GM23338 (cell line): ENCODE measurements around the gene CARD6. TPM values are rescaled to one million over a fixed set of nuclear protein-coding genes. Genes with fewer than 3 reads are reported as not detected.

Source experiments
- ATAC-seq: fragments of 200-7000 bp; cut with Tn5 transposase; 3 replicates; pipeline ENCODE4 v1.9.1; 2020
- DNase-seq: peaks from one replicate; pipeline ENCODE4 v3.0.0-alpha.2; 2015; ENCODE audit warnings: low spot score
- H2AFZ ChIP-seq: fragments of 200-600 bp; sonication (generic); 2 replicates; pipeline ENCODE4 v1.8.0; 2016; ENCODE audit warnings: antibody characterized with exemption, mild to moderate bottlenecking, moderate library complexity
- H3F3A ChIP-seq: fragments of 200-600 bp; sonication (generic); replicated peaks from 2 replicates; pipeline ENCODE4 v1.8.0; 2017; ENCODE audit warnings: antibody characterized with exemption, mixed run types, low read depth
- H3K27ac ChIP-seq: fragments of 200-600 bp; sonication (generic); 2 replicates; pipeline ENCODE4 v1.6.1; 2016; ENCODE audit warnings: low read depth
- H3K27me3 ChIP-seq: fragments of 200-600 bp; sonication (generic); 2 replicates; pipeline ENCODE4 v1.8.0; 2016; ENCODE audit warnings: mild to moderate bottlenecking, mixed run types, moderate library complexity; ENCODE audit not compliant: insufficient read depth
- H3K36me3 ChIP-seq: fragments of 200-600 bp; sonication (generic); 2 replicates; pipeline ENCODE4 v1.8.0; 2016; ENCODE audit warnings: mild to moderate bottlenecking; ENCODE audit not compliant: insufficient read depth
- H3K4me1 ChIP-seq: fragments of 200-600 bp; sonication (generic); 2 replicates; pipeline ENCODE4 v1.8.0; 2016; ENCODE audit warnings: mild to moderate bottlenecking, moderate library complexity; ENCODE audit not compliant: insufficient read depth
- H3K4me2 ChIP-seq: fragments of 200-600 bp; sonication (generic); 2 replicates; pipeline ENCODE4 v1.7.1; 2017; ENCODE audit warnings: mixed run types
- H3K4me3 ChIP-seq: fragments of 200-600 bp; sonication (generic); 2 replicates; pipeline ENCODE4 v1.6.1; 2016; ENCODE audit warnings: mixed run types
- H3K79me2 ChIP-seq: fragments of 200-600 bp; sonication (generic); replicated peaks from 2 replicates; pipeline ENCODE4 v1.8.0; 2017; ENCODE audit warnings: mild to moderate bottlenecking; ENCODE audit not compliant: insufficient read depth
- H3K9me2 ChIP-seq: fragments of 200-600 bp; sonication (generic); 2 replicates; pipeline ENCODE4 v1.8.0; 2017; ENCODE audit not compliant: insufficient read depth
- H4K20me1 ChIP-seq: fragments of 200-600 bp; sonication (generic); replicated peaks from 2 replicates; pipeline ENCODE4 v1.8.0; 2017; ENCODE audit warnings: mild to moderate bottlenecking; ENCODE audit not compliant: insufficient read depth
- H3K27ac Mint-ChIP-seq: 2 replicates; pipeline ENCODE4 v1.8.0; 2020; ENCODE audit warnings: inconsistent platforms, mild to moderate bottlenecking, moderate library complexity, mixed read lengths
- H3K27me3 Mint-ChIP-seq: 3 replicates; pipeline ENCODE4 v1.8.0; 2022; ENCODE audit warnings: low read depth, mild to moderate bottlenecking, moderate library complexity, mixed read lengths, inconsistent platforms; ENCODE audit not compliant: insufficient read depth, poor library complexity
- H3K36me3 Mint-ChIP-seq: 3 replicates; pipeline ENCODE4 v1.8.0; 2021; ENCODE audit warnings: low read depth, mild to moderate bottlenecking, inconsistent platforms, moderate library complexity, mixed read lengths
- H3K4me1 Mint-ChIP-seq: 3 replicates; pipeline ENCODE4 v1.8.0; 2020; ENCODE audit warnings: mild to moderate bottlenecking, inconsistent platforms, mixed read lengths
- H3K4me3 Mint-ChIP-seq: 3 replicates; pipeline ENCODE4 v1.8.0; 2021; ENCODE audit warnings: moderate library complexity, mild to moderate bottlenecking, inconsistent platforms, mixed read lengths
- H3K9me3 Mint-ChIP-seq: 3 replicates; pipeline ENCODE4 v1.8.0; 2020; ENCODE audit warnings: moderate library complexity, mild to moderate bottlenecking, inconsistent platforms, mixed read lengths
- CREB1 ChIP-seq: fragments of 250-450 bp; sonication (Bioruptor Pico); IDR thresholded peaks from 2 replicates; pipeline ENCODE4 v1.5.0; 2020; ENCODE audit warnings: low read depth, mild to moderate bottlenecking, moderate library complexity
- EZH2 ChIP-seq: fragments of 200-600 bp; sonication (generic); IDR thresholded peaks from one replicate; pipeline ENCODE4 v1.8.0; 2017; ENCODE audit warnings: antibody characterized with exemption, mild to moderate bottlenecking, low read depth; ENCODE audit not compliant: unreplicated experiment
- EZH2phosphoT487 ChIP-seq: fragments of 200-600 bp; sonication (generic); IDR thresholded peaks from one replicate; pipeline ENCODE4 v1.8.1; 2018; ENCODE audit warnings: antibody characterized with exemption; ENCODE audit not compliant: unreplicated experiment
- JUNB ChIP-seq: IDR thresholded peaks from one replicate; pipeline ENCODE4 v1.6.1; 2016; ENCODE audit warnings: antibody characterized with exemption; ENCODE audit not compliant: unreplicated experiment
- NANOG ChIP-seq: IDR thresholded peaks from 2 replicates; pipeline ENCODE4 v1.6.1; 2016; ENCODE audit warnings: antibody characterized with exemption, borderline replicate concordance
- POLR2AphosphoS5 ChIP-seq: IDR thresholded peaks from 2 replicates; pipeline ENCODE4 v1.6.1; 2016; ENCODE audit warnings: antibody characterized with exemption, low read depth
- STAT1 ChIP-seq: IDR thresholded peaks from one replicate; pipeline ENCODE4 v1.6.1; 2016; ENCODE audit warnings: antibody characterized with exemption; ENCODE audit not compliant: unreplicated experiment
- ZNF114 ChIP-seq: fragments of 250-450 bp; sonication (Bioruptor Pico); IDR thresholded peaks from 2 replicates; pipeline ENCODE4 v1.5.0; 2020; ENCODE audit warnings: mild to moderate bottlenecking, moderate library complexity
- ZNF331 ChIP-seq: fragments of 250-450 bp; sonication (Bioruptor Pico); IDR thresholded peaks from 2 replicates; pipeline ENCODE4 v1.5.0; 2020; ENCODE audit warnings: low read depth, mild to moderate bottlenecking, moderate library complexity
- polyA plus RNA-seq: library from polyadenylated mRNA; unstranded; fragments of >200 nt; fragmentation: Nextera tagmentation; extraction: Ambion mirVana; gene quantifications from 2 replicates; pipeline ENCODE4 v1.2.1, GENCODE V29; 2016
- total RNA-seq: library from RNA; depleted of rRNA; stranded (reverse); fragments of >200 nt; shearing (Covaris generic); gene quantifications from 2 replicates; pipeline ENCODE4 v1.2.3, GENCODE V29; 2014
- TF ChIP-seq, protein P1 (sequence below): fragments of 250-450 bp; sonication (Bioruptor Pico); IDR thresholded peaks from 2 replicates; pipeline ENCODE4 v1.5.0; 2020; ENCODE audit warnings: mild to moderate bottlenecking, moderate library complexity
- TF ChIP-seq, protein P2 (sequence below), 2 experiments: fragments of 200-600 bp in 1 of 2; sonication (generic) in 1 of 2; conservative IDR thresholded peaks; 2 replicates each; pipeline versions ENCODE4 v1.5.1 to v1.6.1; 2016 to 2017; ENCODE audit warnings: antibody characterized with exemption in 2 of 2, low read depth in 2 of 2, mild to moderate bottlenecking in 2 of 2, moderate library complexity in 1 of 2
- TF ChIP-seq, protein P3 (sequence below): IDR thresholded peaks from one replicate; pipeline ENCODE4 v1.6.1; 2018; ENCODE audit warnings: antibody characterized with exemption; ENCODE audit not compliant: unreplicated experiment
- TF ChIP-seq, protein P4 (sequence below): IDR thresholded peaks from 2 replicates; pipeline ENCODE4 v1.6.1; 2016; ENCODE audit warnings: antibody characterized with exemption

The CARD6 gene
- total and polyA plus RNA-seq, 2 experiments from 2014 or later = 0.32 to 0.45 TPM

DNA sequence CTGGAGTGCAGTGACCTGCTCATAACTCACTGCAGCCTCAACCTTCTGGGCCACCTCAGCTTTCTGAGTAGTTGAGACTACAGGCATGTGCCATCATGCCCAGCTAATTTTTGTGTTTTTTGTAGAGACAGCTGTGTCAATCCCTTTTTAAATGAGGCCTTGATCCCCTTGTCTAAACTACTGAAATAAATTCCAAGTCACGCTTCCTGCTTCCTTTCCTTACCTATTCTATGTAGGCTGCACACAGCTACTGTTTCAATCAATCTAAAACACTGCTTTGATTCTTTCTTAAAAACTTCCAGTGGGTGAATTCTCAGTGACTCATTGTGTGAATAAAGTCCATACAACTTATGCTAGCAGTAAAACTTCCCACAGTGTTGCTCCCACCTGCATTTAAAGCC is 65.2 kb downstream of the CARD6 start:
- H3K4me1 Mint-ChIP-seq = peaks cover 16% of the 10 kb centered on the region
- H3F3A ChIP-seq = no peaks in the 10 kb centered on the region
- H3K36me3 ChIP-seq = no peaks in the 10 kb centered on the region
- no peak overlapping the region for H3K4me2 ChIP-seq
- 0 out of 2 replicates have a peak, but pooled peaks cover 5% of the 10 kb centered on the region for H3K4me1 ChIP-seq
- no peak overlapping the region for H3K4me3 Mint-ChIP-seq
- H3K9me2 ChIP-seq = 0 out of 2 replicates have a peak, but pooled peaks cover 2% of the 10 kb centered on the region
- H3K27ac ChIP-seq = no peak overlapping the region
- no peaks in the 10 kb centered on the region for H3K79me2 ChIP-seq
- H3K9me3 Mint-ChIP-seq = no peaks in the 10 kb centered on the region
- H3K4me3 ChIP-seq = no peak overlapping the region
- H4K20me1 ChIP-seq = no peaks in the 10 kb centered on the region
- DNase-seq (no peak), ATAC-seq (no peak)
- no peaks in the 10 kb centered on the region for H3K27me3 ChIP-seq
- H3K27me3 Mint-ChIP-seq = no peaks in the 10 kb centered on the region
- no peak overlapping the region for H3K27ac Mint-ChIP-seq
- no peak overlapping the region for H2AFZ ChIP-seq
- TF ChIP-seq EZH2phosphoT487 (no peak), POLR2AphosphoS5 (no peak), ZNF331 (no peak), STAT1 (no peak), NANOG (no peak), JUNB (no peak), CREB1 (CRISPR knock-in tag) (no peak), EZH2 (no peak), ZNF114 (no peak)
- TF ChIP-seq, protein P1, sequence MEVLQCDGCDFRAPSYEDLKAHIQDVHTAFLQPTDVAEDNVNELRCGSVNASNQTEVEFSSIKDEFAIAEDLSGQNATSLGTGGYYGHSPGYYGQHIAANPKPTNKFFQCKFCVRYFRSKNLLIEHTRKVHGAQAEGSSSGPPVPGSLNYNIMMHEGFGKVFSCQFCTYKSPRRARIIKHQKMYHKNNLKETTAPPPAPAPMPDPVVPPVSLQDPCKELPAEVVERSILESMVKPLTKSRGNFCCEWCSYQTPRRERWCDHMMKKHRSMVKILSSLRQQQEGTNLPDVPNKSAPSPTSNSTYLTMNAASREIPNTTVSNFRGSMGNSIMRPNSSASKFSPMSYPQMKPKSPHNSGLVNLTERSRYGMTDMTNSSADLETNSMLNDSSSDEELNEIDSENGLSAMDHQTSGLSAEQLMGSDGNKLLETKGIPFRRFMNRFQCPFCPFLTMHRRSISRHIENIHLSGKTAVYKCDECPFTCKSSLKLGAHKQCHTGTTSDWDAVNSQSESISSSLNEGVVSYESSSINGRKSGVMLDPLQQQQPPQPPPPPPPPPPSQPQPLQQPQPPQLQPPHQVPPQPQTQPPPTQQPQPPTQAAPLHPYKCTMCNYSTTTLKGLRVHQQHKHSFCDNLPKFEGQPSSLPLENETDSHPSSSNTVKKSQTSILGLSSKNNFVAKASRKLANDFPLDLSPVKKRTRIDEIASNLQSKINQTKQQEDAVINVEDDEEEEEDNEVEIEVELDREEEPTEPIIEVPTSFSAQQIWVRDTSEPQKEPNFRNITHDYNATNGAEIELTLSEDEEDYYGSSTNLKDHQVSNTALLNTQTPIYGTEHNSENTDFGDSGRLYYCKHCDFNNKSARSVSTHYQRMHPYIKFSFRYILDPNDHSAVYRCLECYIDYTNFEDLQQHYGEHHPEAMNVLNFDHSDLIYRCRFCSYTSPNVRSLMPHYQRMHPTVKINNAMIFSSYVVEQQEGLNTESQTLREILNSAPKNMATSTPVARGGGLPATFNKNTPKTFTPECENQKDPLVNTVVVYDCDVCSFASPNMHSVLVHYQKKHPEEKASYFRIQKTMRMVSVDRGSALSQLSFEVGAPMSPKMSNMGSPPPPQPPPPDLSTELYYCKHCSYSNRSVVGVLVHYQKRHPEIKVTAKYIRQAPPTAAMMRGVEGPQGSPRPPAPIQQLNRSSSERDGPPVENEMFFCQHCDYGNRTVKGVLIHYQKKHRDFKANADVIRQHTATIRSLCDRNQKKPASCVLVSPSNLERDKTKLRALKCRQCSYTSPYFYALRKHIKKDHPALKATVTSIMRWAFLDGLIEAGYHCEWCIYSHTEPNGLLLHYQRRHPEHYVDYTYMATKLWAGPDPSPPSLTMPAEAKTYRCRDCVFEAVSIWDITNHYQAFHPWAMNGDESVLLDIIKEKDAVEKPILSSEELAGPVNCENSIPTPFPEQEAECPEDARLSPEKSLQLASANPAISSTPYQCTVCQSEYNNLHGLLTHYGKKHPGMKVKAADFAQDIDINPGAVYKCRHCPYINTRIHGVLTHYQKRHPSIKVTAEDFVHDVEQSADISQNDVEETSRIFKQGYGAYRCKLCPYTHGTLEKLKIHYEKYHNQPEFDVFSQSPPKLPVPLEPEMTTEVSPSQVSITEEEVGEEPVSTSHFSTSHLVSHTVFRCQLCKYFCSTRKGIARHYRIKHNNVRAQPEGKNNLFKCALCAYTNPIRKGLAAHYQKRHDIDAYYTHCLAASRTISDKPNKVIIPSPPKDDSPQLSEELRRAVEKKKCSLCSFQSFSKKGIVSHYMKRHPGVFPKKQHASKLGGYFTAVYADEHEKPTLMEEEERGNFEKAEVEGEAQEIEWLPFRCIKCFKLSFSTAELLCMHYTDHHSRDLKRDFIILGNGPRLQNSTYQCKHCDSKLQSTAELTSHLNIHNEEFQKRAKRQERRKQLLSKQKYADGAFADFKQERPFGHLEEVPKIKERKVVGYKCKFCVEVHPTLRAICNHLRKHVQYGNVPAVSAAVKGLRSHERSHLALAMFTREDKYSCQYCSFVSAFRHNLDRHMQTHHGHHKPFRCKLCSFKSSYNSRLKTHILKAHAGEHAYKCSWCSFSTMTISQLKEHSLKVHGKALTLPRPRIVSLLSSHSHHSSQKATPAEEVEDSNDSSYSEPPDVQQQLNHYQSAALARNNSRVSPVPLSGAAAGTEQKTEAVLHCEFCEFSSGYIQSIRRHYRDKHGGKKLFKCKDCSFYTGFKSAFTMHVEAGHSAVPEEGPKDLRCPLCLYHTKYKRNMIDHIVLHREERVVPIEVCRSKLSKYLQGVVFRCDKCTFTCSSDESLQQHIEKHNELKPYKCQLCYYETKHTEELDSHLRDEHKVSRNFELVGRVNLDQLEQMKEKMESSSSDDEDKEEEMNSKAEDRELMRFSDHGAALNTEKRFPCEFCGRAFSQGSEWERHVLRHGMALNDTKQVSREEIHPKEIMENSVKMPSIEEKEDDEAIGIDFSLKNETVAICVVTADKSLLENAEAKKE (CRISPR knock-in tag) = no peak
- TF ChIP-seq, protein P2, sequence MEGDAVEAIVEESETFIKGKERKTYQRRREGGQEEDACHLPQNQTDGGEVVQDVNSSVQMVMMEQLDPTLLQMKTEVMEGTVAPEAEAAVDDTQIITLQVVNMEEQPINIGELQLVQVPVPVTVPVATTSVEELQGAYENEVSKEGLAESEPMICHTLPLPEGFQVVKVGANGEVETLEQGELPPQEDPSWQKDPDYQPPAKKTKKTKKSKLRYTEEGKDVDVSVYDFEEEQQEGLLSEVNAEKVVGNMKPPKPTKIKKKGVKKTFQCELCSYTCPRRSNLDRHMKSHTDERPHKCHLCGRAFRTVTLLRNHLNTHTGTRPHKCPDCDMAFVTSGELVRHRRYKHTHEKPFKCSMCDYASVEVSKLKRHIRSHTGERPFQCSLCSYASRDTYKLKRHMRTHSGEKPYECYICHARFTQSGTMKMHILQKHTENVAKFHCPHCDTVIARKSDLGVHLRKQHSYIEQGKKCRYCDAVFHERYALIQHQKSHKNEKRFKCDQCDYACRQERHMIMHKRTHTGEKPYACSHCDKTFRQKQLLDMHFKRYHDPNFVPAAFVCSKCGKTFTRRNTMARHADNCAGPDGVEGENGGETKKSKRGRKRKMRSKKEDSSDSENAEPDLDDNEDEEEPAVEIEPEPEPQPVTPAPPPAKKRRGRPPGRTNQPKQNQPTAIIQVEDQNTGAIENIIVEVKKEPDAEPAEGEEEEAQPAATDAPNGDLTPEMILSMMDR (conservative IDR thresholded peaks at IDR 0.05; ENCODE audit: low read depth in 2 of 2) = no peak
- TF ChIP-seq, protein P3, sequence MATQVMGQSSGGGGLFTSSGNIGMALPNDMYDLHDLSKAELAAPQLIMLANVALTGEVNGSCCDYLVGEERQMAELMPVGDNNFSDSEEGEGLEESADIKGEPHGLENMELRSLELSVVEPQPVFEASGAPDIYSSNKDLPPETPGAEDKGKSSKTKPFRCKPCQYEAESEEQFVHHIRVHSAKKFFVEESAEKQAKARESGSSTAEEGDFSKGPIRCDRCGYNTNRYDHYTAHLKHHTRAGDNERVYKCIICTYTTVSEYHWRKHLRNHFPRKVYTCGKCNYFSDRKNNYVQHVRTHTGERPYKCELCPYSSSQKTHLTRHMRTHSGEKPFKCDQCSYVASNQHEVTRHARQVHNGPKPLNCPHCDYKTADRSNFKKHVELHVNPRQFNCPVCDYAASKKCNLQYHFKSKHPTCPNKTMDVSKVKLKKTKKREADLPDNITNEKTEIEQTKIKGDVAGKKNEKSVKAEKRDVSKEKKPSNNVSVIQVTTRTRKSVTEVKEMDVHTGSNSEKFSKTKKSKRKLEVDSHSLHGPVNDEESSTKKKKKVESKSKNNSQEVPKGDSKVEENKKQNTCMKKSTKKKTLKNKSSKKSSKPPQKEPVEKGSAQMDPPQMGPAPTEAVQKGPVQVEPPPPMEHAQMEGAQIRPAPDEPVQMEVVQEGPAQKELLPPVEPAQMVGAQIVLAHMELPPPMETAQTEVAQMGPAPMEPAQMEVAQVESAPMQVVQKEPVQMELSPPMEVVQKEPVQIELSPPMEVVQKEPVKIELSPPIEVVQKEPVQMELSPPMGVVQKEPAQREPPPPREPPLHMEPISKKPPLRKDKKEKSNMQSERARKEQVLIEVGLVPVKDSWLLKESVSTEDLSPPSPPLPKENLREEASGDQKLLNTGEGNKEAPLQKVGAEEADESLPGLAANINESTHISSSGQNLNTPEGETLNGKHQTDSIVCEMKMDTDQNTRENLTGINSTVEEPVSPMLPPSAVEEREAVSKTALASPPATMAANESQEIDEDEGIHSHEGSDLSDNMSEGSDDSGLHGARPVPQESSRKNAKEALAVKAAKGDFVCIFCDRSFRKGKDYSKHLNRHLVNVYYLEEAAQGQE = no peak
- TF ChIP-seq, protein P4, sequence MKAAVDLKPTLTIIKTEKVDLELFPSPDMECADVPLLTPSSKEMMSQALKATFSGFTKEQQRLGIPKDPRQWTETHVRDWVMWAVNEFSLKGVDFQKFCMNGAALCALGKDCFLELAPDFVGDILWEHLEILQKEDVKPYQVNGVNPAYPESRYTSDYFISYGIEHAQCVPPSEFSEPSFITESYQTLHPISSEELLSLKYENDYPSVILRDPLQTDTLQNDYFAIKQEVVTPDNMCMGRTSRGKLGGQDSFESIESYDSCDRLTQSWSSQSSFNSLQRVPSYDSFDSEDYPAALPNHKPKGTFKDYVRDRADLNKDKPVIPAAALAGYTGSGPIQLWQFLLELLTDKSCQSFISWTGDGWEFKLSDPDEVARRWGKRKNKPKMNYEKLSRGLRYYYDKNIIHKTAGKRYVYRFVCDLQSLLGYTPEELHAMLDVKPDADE = no peak
- H3K36me3 Mint-ChIP-seq = no peaks in the 10 kb centered on the region
